HFFc6 (cell line): ENCODE measurements around the gene KCNIP3. TPM values are rescaled to one million over a fixed set of nuclear protein-coding genes. Genes with fewer than 3 reads are reported as not detected.

ENCODE experiments used
- DNase-seq: peaks from one replicate; pipeline ENCODE4 v3.0.0-alpha.2; 2018
- H3K27ac Mint-ChIP-seq: 2 replicates; pipeline ENCODE4 v1.8.0; 2020; ENCODE audit warnings: mild to moderate bottlenecking, mixed read lengths
- H3K27me3 Mint-ChIP-seq: 2 replicates; pipeline ENCODE4 v1.8.0; 2021; ENCODE audit warnings: mild to moderate bottlenecking, moderate library complexity, mixed read lengths; ENCODE audit not compliant: insufficient read depth
- H3K36me3 Mint-ChIP-seq: 2 replicates; pipeline ENCODE4 v1.8.0; 2021; ENCODE audit warnings: low read depth, mixed read lengths
- H3K4me1 Mint-ChIP-seq: 2 replicates; pipeline ENCODE4 v1.8.0; 2020; ENCODE audit warnings: low read depth, mixed read lengths
- H3K4me3 Mint-ChIP-seq: 2 replicates; pipeline ENCODE4 v1.8.0; 2020; ENCODE audit warnings: mild to moderate bottlenecking, moderate library complexity, mixed read lengths
- H3K9me3 Mint-ChIP-seq: 2 replicates; pipeline ENCODE4 v1.8.0; 2020; ENCODE audit warnings: mild to moderate bottlenecking, mixed read lengths
- total RNA-seq, 6 experiments: library from RNA; stranded (reverse); fragmentation: NEBNext Ultra II Directional; extraction: Animal tissue kit (Norgen Biotek cat#: 25700); gene quantifications; 2 replicates in 1 of 6; 3 replicates in 5 of 6; pipeline ENCODE4 v1.2.3, GENCODE V29; 2021
- TF ChIP-seq, protein P1 (sequence below): fragments of 200-600 bp; sonication (generic); IDR thresholded peaks from 2 replicates; pipeline ENCODE4 v1.5.0; 2021; ENCODE audit warnings: antibody characterized with exemption, mild to moderate bottlenecking

Gene KCNIP3
- total RNA-seq, 6 experiments from 2014 or later, result 0.56 to 2.4 (median 0.67) TPM

DNA sequence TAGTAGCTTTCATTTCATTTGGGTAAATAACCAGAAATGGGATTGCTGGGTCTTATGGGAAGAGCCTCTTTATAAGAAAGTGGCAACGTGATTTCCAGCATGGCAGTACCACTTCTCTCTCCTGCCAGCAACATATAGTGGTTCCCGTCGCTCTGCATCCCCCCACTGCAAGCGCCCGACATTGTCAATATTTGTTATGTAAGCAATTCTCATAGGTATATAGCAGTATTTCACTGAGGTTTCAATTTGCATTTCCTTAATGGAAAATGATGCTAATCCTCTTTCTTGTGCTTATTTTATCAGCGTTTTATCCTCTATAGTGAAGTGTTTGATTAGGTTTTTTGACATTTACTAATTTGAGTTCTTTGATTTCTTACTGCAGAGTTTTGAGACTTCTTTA, 69.4 kb downstream of the KCNIP3 start:
- no peak for DNase-seq
- Mint-ChIP-seq H3K9me3 (no peaks in the 10 kb centered on the region), H3K4me1 (no peaks in the 10 kb centered on the region), H3K27me3 (peaks cover 14% of the 10 kb centered on the region), H3K4me3 (no peak overlapping the region), H3K36me3 (no peaks in the 10 kb centered on the region), H3K27ac (no peak overlapping the region)
- TF ChIP-seq, protein P1, sequence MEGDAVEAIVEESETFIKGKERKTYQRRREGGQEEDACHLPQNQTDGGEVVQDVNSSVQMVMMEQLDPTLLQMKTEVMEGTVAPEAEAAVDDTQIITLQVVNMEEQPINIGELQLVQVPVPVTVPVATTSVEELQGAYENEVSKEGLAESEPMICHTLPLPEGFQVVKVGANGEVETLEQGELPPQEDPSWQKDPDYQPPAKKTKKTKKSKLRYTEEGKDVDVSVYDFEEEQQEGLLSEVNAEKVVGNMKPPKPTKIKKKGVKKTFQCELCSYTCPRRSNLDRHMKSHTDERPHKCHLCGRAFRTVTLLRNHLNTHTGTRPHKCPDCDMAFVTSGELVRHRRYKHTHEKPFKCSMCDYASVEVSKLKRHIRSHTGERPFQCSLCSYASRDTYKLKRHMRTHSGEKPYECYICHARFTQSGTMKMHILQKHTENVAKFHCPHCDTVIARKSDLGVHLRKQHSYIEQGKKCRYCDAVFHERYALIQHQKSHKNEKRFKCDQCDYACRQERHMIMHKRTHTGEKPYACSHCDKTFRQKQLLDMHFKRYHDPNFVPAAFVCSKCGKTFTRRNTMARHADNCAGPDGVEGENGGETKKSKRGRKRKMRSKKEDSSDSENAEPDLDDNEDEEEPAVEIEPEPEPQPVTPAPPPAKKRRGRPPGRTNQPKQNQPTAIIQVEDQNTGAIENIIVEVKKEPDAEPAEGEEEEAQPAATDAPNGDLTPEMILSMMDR, result no peak

DNA sequence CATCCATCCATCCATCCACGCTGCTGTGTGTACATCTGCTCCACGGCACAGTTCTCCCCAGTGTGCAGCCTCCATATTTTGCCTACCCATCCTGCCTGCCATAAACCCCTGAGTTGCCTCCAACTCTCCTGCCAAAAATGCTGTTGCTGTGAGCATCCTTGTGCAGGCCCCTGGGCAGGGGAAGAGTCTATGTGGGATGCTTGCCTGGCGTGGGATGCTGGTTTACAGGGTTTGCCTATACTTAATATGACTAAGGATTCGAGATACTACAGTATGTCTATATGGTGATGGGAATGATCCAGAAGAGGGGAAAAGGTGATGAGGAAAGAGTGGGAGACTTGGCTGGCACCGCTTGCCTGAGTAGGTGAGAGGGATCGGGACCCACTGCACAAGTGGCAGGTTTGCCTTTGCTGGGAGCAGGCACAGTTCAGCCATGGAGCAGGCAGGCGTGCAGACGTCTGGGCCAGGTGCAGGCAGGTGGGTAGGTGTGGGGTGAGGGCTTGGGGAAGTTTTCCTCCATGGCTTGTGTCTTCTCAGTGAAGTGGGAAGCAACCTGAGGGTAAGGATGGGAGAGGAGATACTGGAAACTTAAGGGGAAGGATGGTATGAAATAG, 75.2 kb downstream of the KCNIP3 start:
- H3K9me3 Mint-ChIP-seq, result no peaks in the 10 kb centered on the region
- no peak overlapping the region for H3K4me3 Mint-ChIP-seq
- peaks cover 9% of the 10 kb centered on the region for H3K27me3 Mint-ChIP-seq
- H3K36me3 Mint-ChIP-seq, result no peaks in the 10 kb centered on the region
- no peak for DNase-seq
- TF ChIP-seq, protein P1, result no peak
- no peaks in the 10 kb centered on the region for H3K4me1 Mint-ChIP-seq
- no peak overlapping the region for H3K27ac Mint-ChIP-seq

DNA sequence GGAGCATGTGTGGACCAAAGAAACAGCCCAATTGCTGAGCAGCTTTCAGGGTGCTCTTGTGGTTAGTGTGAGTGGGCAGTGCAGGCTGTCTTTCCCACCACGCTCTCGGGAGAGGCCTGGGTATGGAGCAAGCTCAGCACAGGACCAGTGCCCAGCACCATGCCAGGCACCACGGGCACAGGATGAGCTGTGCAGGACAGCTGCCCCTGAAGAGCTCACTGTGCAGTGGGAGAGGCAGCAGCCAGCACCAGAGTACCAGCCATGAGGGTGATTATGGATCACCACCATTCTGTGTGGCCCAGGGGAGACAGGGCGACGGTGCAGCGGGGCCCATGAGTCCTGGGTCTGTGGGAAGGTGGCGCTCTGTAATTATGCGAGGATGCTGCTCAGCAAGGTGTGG, 75.7 kb downstream of the KCNIP3 start:
- no peak for DNase-seq
- Mint-ChIP-seq H3K4me3 (no peak overlapping the region), H3K4me1 (no peaks in the 10 kb centered on the region), H3K36me3 (no peaks in the 10 kb centered on the region), H3K9me3 (no peaks in the 10 kb centered on the region), H3K27ac (no peak overlapping the region), H3K27me3 (peaks cover 8% of the 10 kb centered on the region)
- TF ChIP-seq, protein P1, result no peak

DNA sequence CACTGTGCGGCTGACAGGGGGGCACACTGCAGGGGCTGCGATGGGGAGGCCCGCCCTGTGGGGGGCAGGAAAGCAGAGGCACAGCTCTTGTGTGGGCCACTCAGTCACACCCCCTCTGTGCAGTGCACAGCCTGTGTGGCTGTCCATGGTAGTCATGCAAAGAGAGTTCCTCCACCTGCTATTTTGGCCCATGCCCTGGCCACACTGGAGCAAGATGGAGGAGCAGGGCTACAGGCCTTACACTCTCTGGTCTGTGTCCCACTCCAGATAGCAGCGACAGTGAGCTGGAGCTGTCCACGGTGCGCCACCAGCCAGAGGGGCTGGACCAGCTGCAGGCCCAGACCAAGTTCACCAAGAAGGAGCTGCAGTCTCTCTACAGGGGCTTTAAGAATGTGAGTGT, 76.9 kb downstream of the KCNIP3 start:
- no peak for DNase-seq
- H3K27me3 Mint-ChIP-seq, result peaks cover 6% of the 10 kb centered on the region
- H3K36me3 Mint-ChIP-seq, result no peaks in the 10 kb centered on the region
- no peak overlapping the region for H3K27ac Mint-ChIP-seq
- no peaks in the 10 kb centered on the region for H3K9me3 Mint-ChIP-seq
- no peak overlapping the region for H3K4me3 Mint-ChIP-seq
- TF ChIP-seq, protein P1, result no peak
- no peaks in the 10 kb centered on the region for H3K4me1 Mint-ChIP-seq

DNA sequence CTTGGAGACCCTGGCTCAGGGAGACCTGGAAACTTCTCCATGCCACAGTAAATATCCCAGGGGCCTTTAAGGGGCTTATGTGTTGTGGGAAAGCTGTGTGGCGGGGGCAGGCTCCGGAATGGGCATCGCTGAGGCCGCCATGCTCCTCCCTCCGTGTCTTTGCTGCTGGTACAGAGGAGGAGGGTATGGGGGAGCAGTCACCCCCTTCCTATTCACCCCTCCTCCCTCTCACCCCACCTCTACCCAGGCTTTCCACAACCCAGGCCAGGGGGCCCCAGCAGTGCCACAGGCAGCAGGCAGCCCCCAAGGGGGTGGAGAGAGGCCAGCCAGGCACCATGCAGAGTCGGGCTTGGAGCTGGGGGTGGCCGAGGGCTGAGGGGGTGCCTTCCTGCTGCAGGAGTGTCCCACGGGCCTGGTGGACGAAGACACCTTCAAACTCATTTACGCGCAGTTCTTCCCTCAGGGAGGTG, 77.3 kb downstream of the KCNIP3 start:
- no peak overlapping the region for H3K27ac Mint-ChIP-seq

More for the DNA sequence above, 77.3 kb downstream of the KCNIP3 start:
- Mint-ChIP-seq H3K27me3 (peaks cover 6% of the 10 kb centered on the region), H3K4me3 (no peak overlapping the region), H3K9me3 (no peaks in the 10 kb centered on the region), H3K4me1 (no peaks in the 10 kb centered on the region), H3K36me3 (no peaks in the 10 kb centered on the region)
- TF ChIP-seq, protein P1, result no peak
- no peak for DNase-seq
